ENCODE data around the gene KCNJ14.
"Not testable (repeated sequence)": the region's sequence is repeated elsewhere in the genome, so short reads cannot be mapped to it uniquely, and the experiment has no call there.

Gene KCNJ14

GRCh38 chr19:48471836-48472235 lies 16.5 kb downstream of the KCNJ14 start:
- DNase-seq (ENCODE audit: low read depth) = no peak

GRCh38 chr19:48473161-48473966 lies 18.0 kb downstream of the KCNJ14 start:
- DNase-seq (ENCODE audit: low read depth) = no peak

- DNase-seq (ENCODE audit: low read depth) = no peak
Measured at GRCh38 chr19:48474084-48474592, 18.8 kb downstream of the KCNJ14 start.

- no peak for DNase-seq (ENCODE audit: low read depth)
Measured at GRCh38 chr19:48475369-48476068, 20.1 kb downstream of the KCNJ14 start.

GRCh38 chr19:48476176-48476575 lies 20.8 kb downstream of the KCNJ14 start:
- DNase-seq (ENCODE audit: low read depth) = no peak

- no peak for DNase-seq (ENCODE audit: low read depth)
Measured at GRCh38 chr19:48477067-48477685, 21.8 kb downstream of the KCNJ14 start.

- no peak for DNase-seq (ENCODE audit: low read depth)
Measured at GRCh38 chr19:48477698-48478338, 22.4 kb downstream of the KCNJ14 start.

- DNase-seq (ENCODE audit: low read depth) = no peak
Measured at GRCh38 chr19:48478339-48479256, 23.2 kb downstream of the KCNJ14 start.

GRCh38 chr19:48479686-48480085 lies 24.3 kb downstream of the KCNJ14 start:
- DNase-seq (ENCODE audit: low read depth) = no peak

GRCh38 chr19:48480183-48480557 lies 24.8 kb downstream of the KCNJ14 start:
- no peak for DNase-seq (ENCODE audit: low read depth)

GRCh38 chr19:48480558-48481500 lies 25.5 kb downstream of the KCNJ14 start:
- DNase-seq (ENCODE audit: low read depth) = peak; percentile 24

GRCh38 chr19:48481846-48482639 lies 26.7 kb downstream of the KCNJ14 start:
- DNase-seq (ENCODE audit: low read depth) = no peak

- no peak for DNase-seq (ENCODE audit: low read depth)
Measured at GRCh38 chr19:48483301-48483700, 27.9 kb downstream of the KCNJ14 start.

- no peak for DNase-seq (ENCODE audit: low read depth)
Measured at GRCh38 chr19:48484247-48484893, 29.0 kb downstream of the KCNJ14 start.

- DNase-seq (ENCODE audit: low read depth) = no peak
Measured at GRCh38 chr19:48484931-48485612, 29.7 kb downstream of the KCNJ14 start.

GRCh38 chr19:48486706-48487105 lies 31.3 kb downstream of the KCNJ14 start:
- not testable (repeated sequence) for DNase-seq (ENCODE audit: low read depth)

GRCh38 chr19:48487544-48487943 lies 32.2 kb downstream of the KCNJ14 start:
- DNase-seq (ENCODE audit: low read depth) = no peak

GRCh38 chr19:48487948-48488347 lies 32.6 kb downstream of the KCNJ14 start:
- no peak for DNase-seq (ENCODE audit: low read depth)

Data from stimulated activated CD8-positive, alpha-beta memory T cell treated with anti-CD3 and anti-CD28 coated beads, Interleukin-7, amount 100 ng/mL, for 24 hours (primary cell).